H1 (cell line): ENCODE data around the gene MRPL41. TPM values are rescaled to one million over a fixed set of nuclear protein-coding genes. Genes with fewer than 3 reads are reported as not detected.
"Not testable (repeated sequence)": the region's sequence is repeated elsewhere in the genome, so short reads cannot be mapped to it uniquely, and the experiment has no call there.

Experiments
- CTCF ChIA-PET: fragments of 300-600 bp; sonication (Branson Sonifier 250); formaldehyde crosslinking; loops from one replicate; lab custom pipeline; 2021; ENCODE audit not compliant: partially characterized antibody; lab: Charles Lee
- POLR2A ChIA-PET: fragments of 300-600 bp; sonication (Branson Sonifier 250); formaldehyde crosslinking; loops from one replicate; lab custom pipeline; 2021; ENCODE audit warnings: inconsistent platforms; ENCODE audit not compliant: partially characterized antibody; lab: Charles Lee
- DNase-seq, 2 experiments: peaks; one replicate each; pipeline versions ENCODE4 v3.0.0 to v3.0.0-alpha.2; 2010 to 2022; ENCODE audit warnings: low spot score in 2 of 2, low read depth in 1 of 2, mixed read lengths in 1 of 2
- FAIRE-seq: peaks from 2 replicates; lab custom pipeline; 2011; peaks lifted over from hg19 to GRCh38; lab: Jason Lieb, UNC
- H2AFZ ChIP-seq: 2 replicates; pipeline ENCODE4 v1.8.1; 2012; ENCODE audit warnings: low read length, inconsistent platforms
- H2AK5ac ChIP-seq: 2 replicates; pipeline ENCODE4 v1.6.1; 2013; ENCODE audit warnings: low read depth, low read length
- H2BK120ac ChIP-seq: replicated peaks from 2 replicates; pipeline ENCODE3; 2013; ENCODE audit warnings: low read depth, low read length, inconsistent platforms
- H2BK12ac ChIP-seq: 2 replicates; pipeline ENCODE4 v1.6.1; 2013; ENCODE audit warnings: low read depth, low read length
- H2BK15ac ChIP-seq: 2 replicates; pipeline ENCODE4 v1.6.1; 2013; ENCODE audit warnings: low read length
- H2BK20ac ChIP-seq: 2 replicates; pipeline ENCODE4 v1.6.1; 2013; ENCODE audit warnings: low read length
- H2BK5ac ChIP-seq: 2 replicates; pipeline ENCODE4 v1.6.1; 2013; ENCODE audit warnings: low read depth, low read length
- H3K14ac ChIP-seq: 2 replicates; pipeline ENCODE4 v1.6.1; 2013; ENCODE audit warnings: inconsistent platforms; ENCODE audit not compliant: insufficient read length
- H3K18ac ChIP-seq: 2 replicates; pipeline ENCODE4 v1.6.1; 2013; ENCODE audit warnings: low read length; ENCODE audit errors: extremely low read depth
- H3K23ac ChIP-seq: 2 replicates; pipeline ENCODE4 v1.6.1; 2013; ENCODE audit warnings: inconsistent platforms; ENCODE audit not compliant: insufficient read length
- H3K23me2 ChIP-seq: 2 replicates; pipeline ENCODE4 v1.6.1; 2013; ENCODE audit warnings: low read depth, low read length
- H3K27ac ChIP-seq: 2 replicates; pipeline ENCODE4 v1.6.1; 2011; ENCODE audit warnings: low read depth, low read length, inconsistent platforms
- H3K27me3 ChIP-seq, 4 experiments: replicated peaks in 1 of 4; 1 replicate in 1 of 4; 2 replicates in 3 of 4; pipeline versions ENCODE4 v1.6.1 to v1.8.1; 2011 to 2013; ENCODE audit warnings: low read length in 3 of 4, mild to moderate bottlenecking in 3 of 4, inconsistent platforms in 2 of 4, mixed read lengths in 2 of 4, moderate library complexity in 1 of 4; ENCODE audit not compliant: control insufficient read depth in 3 of 4, insufficient read depth in 3 of 4; ENCODE audit errors: extremely low read depth in 1 of 4
- H3K36me3 ChIP-seq, 4 experiments: 2 replicates each; pipeline versions ENCODE4 v1.6.1 to v1.8.1; 2011 to 2013; ENCODE audit warnings: mild to moderate bottlenecking in 4 of 4, low read length in 3 of 4, moderate library complexity in 2 of 4, control low read depth in 1 of 4, inconsistent platforms in 1 of 4; ENCODE audit not compliant: insufficient read depth in 4 of 4, control insufficient read depth in 2 of 4
- H3K4ac ChIP-seq: replicated peaks from 2 replicates; pipeline ENCODE3; 2013; ENCODE audit warnings: low read length, low read depth, mixed read lengths, inconsistent platforms; ENCODE audit not compliant: insufficient read length
- H3K4me1 ChIP-seq, 4 experiments: replicated peaks in 1 of 4; 1 replicate in 1 of 4; 2 replicates in 3 of 4; pipeline versions ENCODE4 v1.6.1 to v1.8.1; 2011 to 2013; ENCODE audit warnings: low read length in 3 of 4, inconsistent platforms in 2 of 4, mixed read lengths in 1 of 4; ENCODE audit not compliant: insufficient read depth in 4 of 4, control insufficient read depth in 3 of 4
- H3K4me2 ChIP-seq, 2 experiments: 2 replicates each; pipeline versions ENCODE4 v1.6.1 to v1.8.1; 2011 to 2013; ENCODE audit warnings: low read depth in 2 of 2, low read length in 2 of 2, control low read depth in 1 of 2, inconsistent platforms in 1 of 2, mild to moderate bottlenecking in 1 of 2; ENCODE audit not compliant: insufficient read depth in 1 of 2
- H3K4me3 ChIP-seq, 4 experiments: fragments of 200-600, 300-600 bp in 1 of 4; sonication (generic), shearing (Covaris generic), sonication (Bioruptor Twin) in 1 of 4; 2 replicates each; pipeline versions ENCODE4 v1.5.1 to v1.8.1; 2011 to 2016; ENCODE audit warnings: low read length in 4 of 4, low read depth in 3 of 4, control low read depth in 2 of 4, inconsistent platforms in 2 of 4, mild to moderate bottlenecking in 2 of 4, mixed read lengths in 1 of 4, moderate library complexity in 1 of 4; ENCODE audit not compliant: insufficient read depth in 2 of 4; ENCODE audit errors: extremely low read depth in 1 of 4
- H3K56ac ChIP-seq: replicated peaks from 2 replicates; pipeline ENCODE3; 2013; ENCODE audit warnings: low read depth, mild to moderate bottlenecking, mixed read lengths, low read length, inconsistent platforms; ENCODE audit not compliant: insufficient read length
- H3K79me1 ChIP-seq: 2 replicates; pipeline ENCODE4 v1.6.1; 2013; ENCODE audit warnings: low read depth, low read length, control low read depth
- H3K79me2 ChIP-seq, 2 experiments: 2 replicates each; pipeline versions ENCODE4 v1.6.1 to v1.8.1; 2012 to 2013; ENCODE audit warnings: low read length in 2 of 2, mild to moderate bottlenecking in 2 of 2, inconsistent platforms in 1 of 2; ENCODE audit not compliant: insufficient read depth in 2 of 2, control insufficient read depth in 1 of 2
- H3K9ac ChIP-seq, 4 experiments: replicated peaks in 1 of 4; 1 replicate in 1 of 4; 2 replicates in 3 of 4; pipeline versions ENCODE4 v1.6.1 to v1.8.1; 2011 to 2013; ENCODE audit warnings: low read depth in 3 of 4, low read length in 3 of 4, control low read depth in 2 of 4, mild to moderate bottlenecking in 2 of 4, moderate library complexity in 2 of 4, inconsistent platforms in 1 of 4; ENCODE audit errors: extremely low read depth in 1 of 4
- H3K9me3 ChIP-seq, 2 experiments: 2 replicates each; pipeline versions ENCODE4 v1.6.1 to v1.8.1; 2012 to 2013; ENCODE audit warnings: mild to moderate bottlenecking in 2 of 2, moderate library complexity in 2 of 2, control low read depth in 1 of 2, inconsistent platforms in 1 of 2, low read depth in 1 of 2, low read length in 1 of 2, mixed read lengths in 1 of 2; ENCODE audit not compliant: insufficient read depth in 2 of 2
- H4K20me1 ChIP-seq, 2 experiments: replicated peaks in 1 of 2; 2 replicates each; pipeline versions ENCODE3 to v1.8.1; 2011 to 2013; ENCODE audit warnings: inconsistent platforms in 2 of 2, low read length in 2 of 2, mild to moderate bottlenecking in 1 of 2; ENCODE audit not compliant: insufficient read depth in 2 of 2, control insufficient read depth in 1 of 2
- H4K5ac ChIP-seq: 2 replicates; pipeline ENCODE4 v1.6.1; 2013; ENCODE audit warnings: low read length, low read depth, mixed read lengths, inconsistent platforms; ENCODE audit not compliant: insufficient read length
- H4K8ac ChIP-seq: 2 replicates; pipeline ENCODE4 v1.8.0; 2013; ENCODE audit warnings: mild to moderate bottlenecking, moderate library complexity, low read length, inconsistent platforms; ENCODE audit not compliant: insufficient read depth; ENCODE audit errors: extremely low read depth
- H4K91ac ChIP-seq: replicated peaks from 2 replicates; pipeline ENCODE3; 2013; ENCODE audit warnings: low read length, mixed read lengths, inconsistent platforms; ENCODE audit not compliant: insufficient read length
- WGBS, 2 experiments: shearing (Covaris generic) in 1 of 2; methylation state at CpG; one replicate each; pipeline versions ENCODE4 v1.1.6 to v1.1.7; 2013 to 2015; ENCODE audit warnings: low lambda C conversion rate in 2 of 2, mixed read lengths in 2 of 2, inconsistent platforms in 1 of 2, low coverage in 1 of 2, missing lambda C conversion rate in 1 of 2; ENCODE audit not compliant: insufficient replicate concordance in 2 of 2, insufficient coverage in 1 of 2, insufficient read length in 1 of 2; ENCODE audit errors: extremely low coverage in 1 of 2, missing lambda C conversion rate in 1 of 2; 5-methylcytosine and 5-hydroxymethylcytosine counted together
- polyA plus RNA-seq, 7 experiments: library from polyadenylated mRNA; depleted of rRNA in 3 of 7; stranded (reverse) in 5 of 7; unstranded in 2 of 7; fragments of >200 nt in 5 of 7; fragments of 200-250 nt in 2 of 7; gene quantifications; 1 replicate in 5 of 7; 2 replicates in 1 of 7; 4 replicates in 1 of 7; pipeline versions ENCODE4 v1.2.1 to v1.2.3, GENCODE V29; 2011 to 2013; ENCODE audit warnings: missing spikeins in 2 of 7, mixed read lengths in 2 of 7
- total RNA-seq: library from RNA; stranded (reverse); fragmentation: NEBNext Ultra II Directional; extraction: Animal tissue kit (Norgen Biotek cat#: 25700); gene quantifications from 2 replicates; pipeline ENCODE4 v1.2.1, GENCODE V29; 2021

The MRPL41 gene
- total and polyA plus RNA-seq, 2 of the 8 experiments (the other 6 are each of a cell fraction or from before 2014, with no cell fraction given), result 47.2 to 58.1 TPM

- not testable (repeated sequence) for H3K23me2 ChIP-seq, H2AK5ac ChIP-seq, H3K36me3 ChIP-seq, H2AFZ ChIP-seq, H4K91ac ChIP-seq, H2BK15ac ChIP-seq, H3K4ac ChIP-seq, DNase-seq, H3K27ac ChIP-seq, H3K4me2 ChIP-seq, H3K27me3 ChIP-seq, H3K79me1 ChIP-seq, H3K14ac ChIP-seq, H3K79me2 ChIP-seq, H3K4me1 ChIP-seq, H4K5ac ChIP-seq, FAIRE-seq, H3K56ac ChIP-seq, H2BK12ac ChIP-seq, H2BK120ac ChIP-seq, H3K23ac ChIP-seq, H3K18ac ChIP-seq, H4K8ac ChIP-seq, H3K4me3 ChIP-seq, H3K9ac ChIP-seq, H4K20me1 ChIP-seq, H2BK5ac ChIP-seq, H2BK20ac ChIP-seq
- peaks cover 2 to 11% of the 10 kb centered on the region in 2 experiments; a peak in 1 of 4 replicates for H3K9me3 ChIP-seq
- ChIA-PET CTCF (interaction anchor here (0.6 kb wide), 1 partner anchor 307 kb away, joined by 3 read pairs; no protein-coding TSS in a partner anchor), POLR2A (interaction anchor here (0.6 kb wide), 1 partner anchor 9 kb away, joined by 5 read pairs; no protein-coding TSS in a partner anchor)
- WGBS, 2 experiments, result 89% methylated on average over 5 of the region's 5 CpGs; no CpG with 5 or more reads in 1 of the 2 experiments
Observed at GRCh38 chr9:137513136-137513535, 38.5 kb upstream of the MRPL41 start.
